ENCODE measurements around the gene ERN1.

Gene ERN1

GRCh38 chr17:64069143-64069542 is 60.8 kb downstream of the ERN1 start:
- Histone ChIP-seq H3K79me2 (ENCODE audit: low read length) (peaks cover 91% of the 10 kb centered on the region), H3K4me3 (ENCODE audit: low read length) (no peak overlapping the region), H3K27ac (ENCODE audit: low read length) (peak overlapping the region; percentile 0; the same call in 1 of the 2 replicates), H4K20me1 (ENCODE audit: insufficient read depth, low read length) (no peaks in the 10 kb centered on the region), H3K4me1 (ENCODE audit: low read length) (peaks cover 52% of the 10 kb centered on the region), H3K4me2 (ENCODE audit: low read depth, low read length) (no peak overlapping the region), H3K27me3 (replicated peaks; ENCODE audit: insufficient read depth, low read length) (no peaks in the 10 kb centered on the region), H3F3A (ENCODE audit: insufficient read depth, low read length) (peaks cover 60% of the 10 kb centered on the region), H3K9me2 (replicated peaks; ENCODE audit: insufficient read depth, low read length) (no peaks in the 10 kb centered on the region), H3K36me3 (replicated peaks; ENCODE audit: insufficient read depth, low read length) (peaks cover 51% of the 10 kb centered on the region), H2AFZ (ENCODE audit: low read length) (no peak overlapping the region), H3K9me3 (replicated peaks; ENCODE audit: insufficient read depth, low read length) (no peaks in the 10 kb centered on the region), H3K9ac (ENCODE audit: low read length) (no peak overlapping the region)
- TF ChIP-seq CTCF (IDR thresholded peaks at IDR 0.05; ENCODE audit: low read length): no peak
- no peak for TF ChIP-seq EZH2 (optimal IDR thresholded peaks at IDR 0.05; ENCODE audit: low read depth, low read length)
- no peak for TF ChIP-seq EZH2phosphoT487 (IDR thresholded peaks at IDR 0.05; ENCODE audit: low read length)
- DNase-seq: no peak

- Histone ChIP-seq H3K9ac (ENCODE audit: low read length) (no peak overlapping the region), H3K4me1 (ENCODE audit: low read length) (peaks cover 61% of the 10 kb centered on the region), H3K36me3 (replicated peaks; ENCODE audit: insufficient read depth, low read length) (peaks cover 48% of the 10 kb centered on the region), H4K20me1 (ENCODE audit: insufficient read depth, low read length) (no peaks in the 10 kb centered on the region), H2AFZ (ENCODE audit: low read length) (no peak overlapping the region), H3K9me2 (replicated peaks; ENCODE audit: insufficient read depth, low read length) (no peaks in the 10 kb centered on the region), H3K4me2 (ENCODE audit: low read depth, low read length) (no peak overlapping the region), H3K27me3 (replicated peaks; ENCODE audit: insufficient read depth, low read length) (no peaks in the 10 kb centered on the region), H3K27ac (ENCODE audit: low read length) (peak overlapping the region; percentile 18; the same call in 1 of the 2 replicates), H3K9me3 (replicated peaks; ENCODE audit: insufficient read depth, low read length) (no peaks in the 10 kb centered on the region), H3K79me2 (ENCODE audit: low read length) (peaks cover 100% of the 10 kb centered on the region), H3F3A (ENCODE audit: insufficient read depth, low read length) (peaks cover 63% of the 10 kb centered on the region), H3K4me3 (ENCODE audit: low read length) (no peak overlapping the region)
- DNase-seq: no peak
- no peak for TF ChIP-seq EZH2phosphoT487 (IDR thresholded peaks at IDR 0.05; ENCODE audit: low read length)
- TF ChIP-seq EZH2 (optimal IDR thresholded peaks at IDR 0.05; ENCODE audit: low read depth, low read length): no peak
- TF ChIP-seq CTCF (IDR thresholded peaks at IDR 0.05; ENCODE audit: low read length): no peak
These were observed 62.3 kb downstream of the ERN1 start for GRCh38 chr17:64067657-64068056.

GRCh38 chr17:64066716-64067115 is 63.2 kb downstream of the ERN1 start:
- no peaks in the 10 kb centered on the region for H3K9me2 ChIP-seq (replicated peaks; ENCODE audit: insufficient read depth, low read length)
- H3K4me2 ChIP-seq (ENCODE audit: low read depth, low read length): no peak overlapping the region
- H3K27me3 ChIP-seq (replicated peaks; ENCODE audit: insufficient read depth, low read length): no peaks in the 10 kb centered on the region
- no peaks in the 10 kb centered on the region for H3K9me3 ChIP-seq (replicated peaks; ENCODE audit: insufficient read depth, low read length)
- peaks cover 73% of the 10 kb centered on the region for H3F3A ChIP-seq (ENCODE audit: insufficient read depth, low read length)
- H3K27ac ChIP-seq (ENCODE audit: low read length): no peak overlapping the region
- no peak overlapping the region for H2AFZ ChIP-seq (ENCODE audit: low read length)
- no peaks in the 10 kb centered on the region for H4K20me1 ChIP-seq (ENCODE audit: insufficient read depth, low read length)
- H3K4me3 ChIP-seq (ENCODE audit: low read length): no peak overlapping the region
- H3K4me1 ChIP-seq (ENCODE audit: low read length): peaks cover 70% of the 10 kb centered on the region
- peaks cover 100% of the 10 kb centered on the region for H3K79me2 ChIP-seq (ENCODE audit: low read length)
- peaks cover 41% of the 10 kb centered on the region for H3K36me3 ChIP-seq (replicated peaks; ENCODE audit: insufficient read depth, low read length)
- TF ChIP-seq CTCF (IDR thresholded peaks at IDR 0.05; ENCODE audit: low read length) (no peak), EZH2phosphoT487 (IDR thresholded peaks at IDR 0.05; ENCODE audit: low read length) (no peak), EZH2 (optimal IDR thresholded peaks at IDR 0.05; ENCODE audit: low read depth, low read length) (no peak)
- no peak overlapping the region for H3K9ac ChIP-seq (ENCODE audit: low read length)
- DNase-seq: no peak
